BE2C (cell line): ENCODE results near the gene ATG4D.

Experiments
- DNase-seq: peaks from one replicate; pipeline ENCODE4 v3.0.0-alpha.2; 2020
- H3K27me3 ChIP-seq: fragments of 250-450 bp; sonication (Bioruptor Pico); 2 replicates; pipeline ENCODE4 v1.5.1; 2020; ENCODE audit warnings: mild to moderate bottlenecking
- H3K36me3 ChIP-seq: fragments of 250-450 bp; sonication (Bioruptor Pico); 2 replicates; pipeline ENCODE4 v1.5.1; 2020; ENCODE audit warnings: mild to moderate bottlenecking
- H3K4me1 ChIP-seq: fragments of 250-450 bp; sonication (Bioruptor Pico); 2 replicates; pipeline ENCODE4 v1.5.1; 2020
- H3K4me3 ChIP-seq: 2 replicates; pipeline ENCODE4 v1.5.1; 2011; ENCODE audit warnings: low read depth, low read length
- H3K9me3 ChIP-seq: fragments of 250-450 bp; sonication (Bioruptor Pico); 2 replicates; pipeline ENCODE4 v1.5.1; 2020
- CTCF ChIP-seq: IDR thresholded peaks from 2 replicates; pipeline ENCODE4 v1.5.1; 2012; ENCODE audit warnings: mild to moderate bottlenecking, low read depth, low read length

The ATG4D gene

GRCh38 chr19:10557603-10558197 is 14.0 kb downstream of the ATG4D start:
- H3K9me3 ChIP-seq, result no peaks in the 10 kb centered on the region
- H3K27me3 ChIP-seq, result no peaks in the 10 kb centered on the region
- H3K4me3 ChIP-seq, result no peak overlapping the region
- DNase-seq, result no peak
- peaks cover 80% of the 10 kb centered on the region for H3K36me3 ChIP-seq
- no peak for TF ChIP-seq CTCF
- no peaks in the 10 kb centered on the region for H3K4me1 ChIP-seq

GRCh38 chr19:10560154-10560553 is 16.4 kb downstream of the ATG4D start:
- Histone ChIP-seq H3K4me3 (no peak overlapping the region), H3K4me1 (no peaks in the 10 kb centered on the region; the same call in 1 of the 2 replicates), H3K9me3 (no peaks in the 10 kb centered on the region), H3K36me3 (peaks cover 62% of the 10 kb centered on the region), H3K27me3 (no peaks in the 10 kb centered on the region)
- no peak for DNase-seq
- TF ChIP-seq CTCF, result no peak

GRCh38 chr19:10562609-10563008 is 18.9 kb downstream of the ATG4D start:
- H3K36me3 ChIP-seq, result peaks cover 38% of the 10 kb centered on the region
- DNase-seq, result no peak
- H3K4me1 ChIP-seq, result peaks cover 5% of the 10 kb centered on the region
- no peak overlapping the region for H3K4me3 ChIP-seq
- no peaks in the 10 kb centered on the region for H3K9me3 ChIP-seq
- H3K27me3 ChIP-seq, result no peaks in the 10 kb centered on the region
- TF ChIP-seq CTCF, result no peak

- peak; percentile 28; the same call in 1 of the 2 replicates for TF ChIP-seq CTCF
Measured at GRCh38 chr19:10565028-10565566, 21.4 kb downstream of the ATG4D start.

GRCh38 chr19:10565567-10566407 is 22.1 kb downstream of the ATG4D start, which contains the start of gene KRI1:
Gene KRI1, minus strand, starts transcription at chr19:10566010. Its CDS starts 11 bp downstream, at chr19:10565999.
- peak; percentile 27; the same call in 1 of the 2 replicates for TF ChIP-seq CTCF
- DNase-seq, result peak; percentile 100
- no peaks in the 10 kb centered on the region for H3K9me3 ChIP-seq
- peaks cover 11% of the 10 kb centered on the region for H3K36me3 ChIP-seq
- H3K27me3 ChIP-seq, result no peaks in the 10 kb centered on the region
- H3K4me3 ChIP-seq, result peak within 1 kb of the TSS; percentile 72
- peaks cover 5% of the 10 kb centered on the region for H3K4me1 ChIP-seq

More at GRCh38 chr19:10565028-10565566, 21.4 kb downstream of the ATG4D start:
- Histone ChIP-seq H3K4me3 (peak overlapping the region; percentile 72), H3K9me3 (no peaks in the 10 kb centered on the region), H3K27me3 (no peaks in the 10 kb centered on the region), H3K36me3 (peaks cover 18% of the 10 kb centered on the region), H3K4me1 (peaks cover 5% of the 10 kb centered on the region)
- DNase-seq, result peak; percentile 63

GRCh38 chr19:10566408-10566657 is 22.6 kb downstream of the ATG4D start:
- no peaks in the 10 kb centered on the region for H3K27me3 ChIP-seq
- peak overlapping the region; percentile 72 for H3K4me3 ChIP-seq
- H3K36me3 ChIP-seq, result peaks cover 6% of the 10 kb centered on the region
- peaks cover 5% of the 10 kb centered on the region for H3K4me1 ChIP-seq
- no peak for TF ChIP-seq CTCF
- DNase-seq, result no peak
- H3K9me3 ChIP-seq, result no peaks in the 10 kb centered on the region
